ENCODE results near the gene NAT8L.

The NAT8L gene

GRCh38 chr4:2105559-2105958 is 46.4 kb downstream of the NAT8L start:
- Mint-ChIP-seq H3K27me3 (peaks cover 8% of the 10 kb centered on the region), H3K36me3 (no peaks in the 10 kb centered on the region), H3K9me3 (peaks cover 5% of the 10 kb centered on the region), H3K4me1 (no peaks in the 10 kb centered on the region), H3K4me3 (no peak overlapping the region), H3K27ac (no peak overlapping the region)

- Mint-ChIP-seq H3K36me3 (no peaks in the 10 kb centered on the region), H3K4me3 (no peak overlapping the region), H3K9me3 (no peaks in the 10 kb centered on the region), H3K4me1 (no peaks in the 10 kb centered on the region), H3K27ac (no peak overlapping the region), H3K27me3 (peaks cover 5% of the 10 kb centered on the region)
Observed at GRCh38 chr4:2116687-2117400, 57.7 kb downstream of the NAT8L start.
